LNCAP (cell line): ENCODE data around the gene TRIP6.

Experiments used
- TF ChIP-seq, protein P1 (sequence below): fragments of 450-650 bp; IDR thresholded peaks from 2 replicates; pipeline ENCODE4 v1.5.1; 2017; ENCODE audit warnings: mild to moderate bottlenecking

TRIP6 gene

DNA sequence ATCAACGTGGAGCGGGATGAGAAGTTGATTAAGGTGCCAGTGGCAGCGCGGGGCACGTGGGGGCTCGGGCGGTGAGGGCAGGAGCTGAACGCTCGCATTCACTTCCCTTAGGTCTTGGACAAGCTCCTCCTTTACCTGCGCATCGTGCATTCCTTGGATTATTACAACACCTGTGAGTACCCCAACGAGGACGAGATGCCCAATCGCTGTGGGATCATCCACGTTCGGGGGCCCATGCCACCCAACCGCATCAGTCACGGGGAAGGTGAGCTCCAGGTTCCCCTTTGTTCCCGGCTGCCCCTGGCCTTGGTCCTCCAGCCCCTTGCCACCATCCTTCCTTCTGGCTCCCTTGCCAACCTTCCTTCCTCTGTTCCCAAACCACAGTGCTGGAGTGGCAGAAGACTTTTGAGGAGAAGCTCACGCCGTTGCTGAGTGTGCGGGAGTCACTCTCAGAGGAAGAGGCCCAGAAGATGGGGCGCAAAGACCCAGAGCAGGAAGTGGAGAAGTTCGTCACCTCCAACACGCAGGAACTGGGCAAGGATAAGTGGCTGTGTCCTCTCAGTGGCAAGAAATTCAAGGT lies 19.8 kb downstream of the TRIP6 start:
- TF ChIP-seq, protein P1, sequence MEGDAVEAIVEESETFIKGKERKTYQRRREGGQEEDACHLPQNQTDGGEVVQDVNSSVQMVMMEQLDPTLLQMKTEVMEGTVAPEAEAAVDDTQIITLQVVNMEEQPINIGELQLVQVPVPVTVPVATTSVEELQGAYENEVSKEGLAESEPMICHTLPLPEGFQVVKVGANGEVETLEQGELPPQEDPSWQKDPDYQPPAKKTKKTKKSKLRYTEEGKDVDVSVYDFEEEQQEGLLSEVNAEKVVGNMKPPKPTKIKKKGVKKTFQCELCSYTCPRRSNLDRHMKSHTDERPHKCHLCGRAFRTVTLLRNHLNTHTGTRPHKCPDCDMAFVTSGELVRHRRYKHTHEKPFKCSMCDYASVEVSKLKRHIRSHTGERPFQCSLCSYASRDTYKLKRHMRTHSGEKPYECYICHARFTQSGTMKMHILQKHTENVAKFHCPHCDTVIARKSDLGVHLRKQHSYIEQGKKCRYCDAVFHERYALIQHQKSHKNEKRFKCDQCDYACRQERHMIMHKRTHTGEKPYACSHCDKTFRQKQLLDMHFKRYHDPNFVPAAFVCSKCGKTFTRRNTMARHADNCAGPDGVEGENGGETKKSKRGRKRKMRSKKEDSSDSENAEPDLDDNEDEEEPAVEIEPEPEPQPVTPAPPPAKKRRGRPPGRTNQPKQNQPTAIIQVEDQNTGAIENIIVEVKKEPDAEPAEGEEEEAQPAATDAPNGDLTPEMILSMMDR = no peak

- TF ChIP-seq, protein P1 = no peak
These were observed 20.5 kb downstream of the TRIP6 start for GRCh38 chr7:100887516-100888290.

- TF ChIP-seq, protein P1 = no peak
These were observed 21.3 kb downstream of the TRIP6 start for GRCh38 chr7:100888291-100888987.

DNA sequence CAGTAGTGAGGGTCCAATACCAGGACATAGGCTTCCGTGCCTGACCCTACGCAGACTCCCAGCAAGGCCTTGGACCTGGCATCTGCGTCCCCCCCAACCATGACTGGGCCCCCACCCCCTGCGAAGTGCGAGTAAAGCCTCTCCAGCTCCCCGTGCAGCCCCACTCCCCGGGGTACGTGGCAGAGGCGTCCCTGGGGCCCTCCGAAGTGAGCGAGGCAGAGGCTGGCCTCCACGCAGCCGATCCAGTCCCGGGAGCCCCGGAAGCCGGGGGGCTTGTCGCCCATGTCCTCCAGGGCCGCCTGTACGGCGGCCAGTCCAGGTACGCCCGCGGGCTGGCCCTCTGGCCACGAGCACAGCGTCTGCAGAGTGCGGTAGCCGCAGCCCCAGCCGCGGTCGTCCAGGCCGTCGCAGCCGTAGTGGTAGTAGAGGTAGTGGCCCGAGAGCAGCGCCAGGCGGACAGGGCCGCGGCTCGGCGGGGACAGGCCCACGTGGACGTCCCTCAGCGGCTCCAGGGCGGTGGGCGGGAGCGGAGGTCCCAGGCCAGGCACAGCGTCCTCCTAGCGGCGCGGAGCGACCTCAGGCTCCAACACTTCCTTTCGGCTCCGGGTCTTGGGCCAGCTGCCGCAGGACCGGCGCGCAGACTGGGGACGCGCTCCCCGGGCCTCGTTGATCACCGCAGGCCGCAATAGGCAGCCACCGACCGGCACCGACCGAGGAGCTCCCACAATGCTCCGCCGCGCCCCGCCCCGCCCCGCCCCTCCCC lies 22.0 kb downstream of the TRIP6 start, which contains the start of gene UFSP1:
TSS of gene UFSP1 (minus strand) at position 728 of the 763 bp plus-strand sequence. CDS start at position 284, 444 bp downstream.
- TF ChIP-seq, protein P1 = no peak

GRCh38 chr7:100890653-100891567 lies 23.7 kb downstream of the TRIP6 start:
- TF ChIP-seq, protein P1 = no peak

DNA sequence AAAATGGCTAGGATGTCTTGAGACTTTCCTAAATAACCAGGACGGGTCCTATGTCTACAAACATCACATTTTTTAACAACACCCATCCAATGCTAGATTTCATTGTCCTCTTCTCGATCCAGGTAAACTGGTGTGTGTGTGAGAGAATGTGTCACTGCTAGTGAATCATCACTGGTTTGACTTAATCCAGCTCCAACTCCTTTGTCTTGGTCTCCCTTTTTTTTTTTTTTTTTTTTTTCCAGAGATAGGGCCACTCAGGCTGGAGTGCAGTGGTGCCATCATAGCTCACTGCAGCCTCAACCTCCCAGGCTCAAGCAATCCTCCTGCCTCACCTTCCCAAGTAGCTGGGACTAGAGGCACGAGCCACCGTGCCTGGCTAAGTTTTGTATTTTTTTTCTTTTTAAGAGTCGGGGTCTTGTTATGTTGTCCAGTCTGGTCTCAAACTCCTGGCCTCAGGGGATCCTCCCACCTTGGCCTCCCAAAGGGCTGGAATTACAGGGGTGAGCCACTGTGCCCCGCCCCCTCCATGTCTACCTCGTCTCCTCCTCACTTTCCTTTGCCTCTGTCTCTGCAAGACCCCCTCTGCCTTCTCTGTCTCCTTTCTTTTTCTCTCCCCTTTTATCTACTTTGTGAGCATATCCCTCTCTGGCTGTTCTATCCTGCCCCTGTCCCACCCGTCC lies 24.5 kb downstream of the TRIP6 start:
- TF ChIP-seq, protein P1 = no peak
